ENCODE measurements around the gene KCNQ1.

- TF ChIP-seq, protein P1, sequence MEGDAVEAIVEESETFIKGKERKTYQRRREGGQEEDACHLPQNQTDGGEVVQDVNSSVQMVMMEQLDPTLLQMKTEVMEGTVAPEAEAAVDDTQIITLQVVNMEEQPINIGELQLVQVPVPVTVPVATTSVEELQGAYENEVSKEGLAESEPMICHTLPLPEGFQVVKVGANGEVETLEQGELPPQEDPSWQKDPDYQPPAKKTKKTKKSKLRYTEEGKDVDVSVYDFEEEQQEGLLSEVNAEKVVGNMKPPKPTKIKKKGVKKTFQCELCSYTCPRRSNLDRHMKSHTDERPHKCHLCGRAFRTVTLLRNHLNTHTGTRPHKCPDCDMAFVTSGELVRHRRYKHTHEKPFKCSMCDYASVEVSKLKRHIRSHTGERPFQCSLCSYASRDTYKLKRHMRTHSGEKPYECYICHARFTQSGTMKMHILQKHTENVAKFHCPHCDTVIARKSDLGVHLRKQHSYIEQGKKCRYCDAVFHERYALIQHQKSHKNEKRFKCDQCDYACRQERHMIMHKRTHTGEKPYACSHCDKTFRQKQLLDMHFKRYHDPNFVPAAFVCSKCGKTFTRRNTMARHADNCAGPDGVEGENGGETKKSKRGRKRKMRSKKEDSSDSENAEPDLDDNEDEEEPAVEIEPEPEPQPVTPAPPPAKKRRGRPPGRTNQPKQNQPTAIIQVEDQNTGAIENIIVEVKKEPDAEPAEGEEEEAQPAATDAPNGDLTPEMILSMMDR (optimal IDR thresholded peaks at IDR 0.05 in 1 of 3, IDR thresholded peaks at IDR 0.05 in 1 of 3, conservative IDR thresholded peaks at IDR 0.05 in 1 of 3; ENCODE audit: extremely low read depth in 1 of 3, insufficient read depth in 2 of 3, low read length in 3 of 3) = no peak
- TF ChIP-seq EZH2 (IDR thresholded peaks at IDR 0.05; ENCODE audit: low read length) = no peak
Measured at GRCh38 chr11:2666401-2666741, 221.6 kb downstream of the KCNQ1 start.

All from keratinocyte (primary cell).